Hematopoietic multipotent progenitor cell treated with erythropoietin and hydrocortisone succinate and interleukin-3 and kit ligand, for 8 days (in vitro differentiated cells): ENCODE measurements around the gene ZMYND8.
"Not testable (repeated sequence)": the region's sequence is repeated elsewhere in the genome, so short reads cannot be mapped to it uniquely, and the experiment has no call there.

ENCODE experiments used
- DNase-seq: peaks from one replicate; pipeline ENCODE4 v3.0.0-alpha.2; 2015

ZMYND8 gene

GRCh38 chr20:47263465-47264084 is 92.9 kb downstream of the ZMYND8 start:
- no peak for DNase-seq

- no peak for DNase-seq
Observed at GRCh38 chr20:47263080-47263464, 93.4 kb downstream of the ZMYND8 start.

GRCh38 chr20:47262365-47263013 is 94.0 kb downstream of the ZMYND8 start:
- DNase-seq: no peak

GRCh38 chr20:47262008-47262364 is 94.5 kb downstream of the ZMYND8 start:
- no peak for DNase-seq

- DNase-seq: not testable (repeated sequence)
Observed at GRCh38 chr20:47261161-47261774, 95.2 kb downstream of the ZMYND8 start.

- DNase-seq: not testable (repeated sequence)
Observed at GRCh38 chr20:47260540-47261126, 95.9 kb downstream of the ZMYND8 start.

GRCh38 chr20:47258745-47259695 is 97.5 kb downstream of the ZMYND8 start:
- no peak for DNase-seq

GRCh38 chr20:47257771-47258170 is 98.7 kb downstream of the ZMYND8 start:
- no peak for DNase-seq

GRCh38 chr20:47257256-47257655 is 99.2 kb downstream of the ZMYND8 start:
- no peak for DNase-seq

- no peak for DNase-seq
Observed at GRCh38 chr20:47256668-47257236, 99.7 kb downstream of the ZMYND8 start.

- no peak for DNase-seq
Observed at GRCh38 chr20:47253872-47254271, 102.6 kb downstream of the ZMYND8 start.

GRCh38 chr20:47252879-47253307 is 103.6 kb downstream of the ZMYND8 start:
- DNase-seq: no peak

GRCh38 chr20:47251154-47252020 is 105.1 kb downstream of the ZMYND8 start:
- DNase-seq: no peak

- no peak for DNase-seq
Observed at GRCh38 chr20:47250360-47250759, 106.1 kb downstream of the ZMYND8 start.

- DNase-seq: no peak
Observed at GRCh38 chr20:47249913-47250312, 106.6 kb downstream of the ZMYND8 start.

- no peak for DNase-seq
Observed at GRCh38 chr20:47248448-47248966, 108.0 kb downstream of the ZMYND8 start.

GRCh38 chr20:47247972-47248371 is 108.5 kb downstream of the ZMYND8 start:
- DNase-seq: no peak

- no peak for DNase-seq
Observed at GRCh38 chr20:47246061-47246777, 110.3 kb downstream of the ZMYND8 start.

GRCh38 chr20:47245166-47245565 is 111.3 kb downstream of the ZMYND8 start:
- DNase-seq: not testable (repeated sequence)

GRCh38 chr20:47244451-47244850 is 112.0 kb downstream of the ZMYND8 start:
- DNase-seq: no peak
